T47D (cell line): ENCODE data around the gene GAST.
A peak's percentile ranks its signal among the peaks of the same experiment; 100 is the strongest.

Source experiments
- DNase-seq, 2 experiments: peaks; one replicate each; pipeline versions ENCODE4 v3.0.0 to v3.0.0-alpha.2; 2011 to 2012; ENCODE audit warnings: low read depth in 1 of 2, low spot score in 1 of 2
- JUND ChIP-seq: IDR thresholded peaks from 2 replicates; pipeline ENCODE4 v1.6.1; 2012; ENCODE audit warnings: low read depth
- in situ Hi-C: cut with HindIII; loops from 2 replicates; pipeline ENCODE4 v1.10.0; 2016; ENCODE audit warnings: low sequenced_read_pairs, low pct_unique_long_range_greater_than_20kb

GAST gene

DNA sequence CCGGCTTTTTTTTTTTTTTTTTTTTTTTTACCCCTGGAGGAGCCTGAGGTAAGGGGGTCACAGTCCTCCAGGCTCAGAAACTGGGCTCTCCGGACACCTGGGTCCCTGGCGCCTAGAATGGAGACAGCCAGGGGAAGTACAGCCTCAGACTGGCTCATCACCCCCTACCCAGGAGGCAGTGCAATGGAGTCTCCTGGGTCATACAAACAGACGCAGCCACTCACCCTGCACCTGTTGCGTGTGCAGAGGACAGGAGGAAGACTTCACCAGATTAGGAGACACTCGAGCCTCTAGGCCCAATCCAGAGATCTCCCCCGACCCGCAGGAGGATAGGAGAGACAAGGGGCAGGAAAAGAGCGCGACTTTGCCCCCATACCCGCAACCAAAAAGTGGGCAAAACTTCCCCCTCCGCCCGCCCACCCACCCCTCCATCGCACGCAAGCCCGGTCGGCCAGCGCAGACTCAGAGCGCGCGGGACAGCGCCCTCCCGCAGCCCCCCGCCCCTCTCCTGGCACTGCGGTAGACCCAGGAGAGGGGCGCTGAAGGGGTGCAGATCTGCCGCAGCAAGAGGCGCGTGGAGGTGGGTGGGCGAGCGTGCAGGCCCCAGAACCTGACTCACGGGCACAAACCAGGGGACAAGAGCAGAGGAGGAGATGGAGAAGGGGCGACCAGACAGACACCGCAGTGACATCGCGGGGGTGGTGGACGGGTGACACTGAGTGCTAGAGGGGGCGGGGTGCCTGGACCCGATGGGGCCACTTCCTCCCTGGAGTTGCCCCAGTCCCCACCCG lies 21.4 kb downstream of the GAST start:
- in situ Hi-C loops: no loop called here
- DNase-seq: no peak

DNA sequence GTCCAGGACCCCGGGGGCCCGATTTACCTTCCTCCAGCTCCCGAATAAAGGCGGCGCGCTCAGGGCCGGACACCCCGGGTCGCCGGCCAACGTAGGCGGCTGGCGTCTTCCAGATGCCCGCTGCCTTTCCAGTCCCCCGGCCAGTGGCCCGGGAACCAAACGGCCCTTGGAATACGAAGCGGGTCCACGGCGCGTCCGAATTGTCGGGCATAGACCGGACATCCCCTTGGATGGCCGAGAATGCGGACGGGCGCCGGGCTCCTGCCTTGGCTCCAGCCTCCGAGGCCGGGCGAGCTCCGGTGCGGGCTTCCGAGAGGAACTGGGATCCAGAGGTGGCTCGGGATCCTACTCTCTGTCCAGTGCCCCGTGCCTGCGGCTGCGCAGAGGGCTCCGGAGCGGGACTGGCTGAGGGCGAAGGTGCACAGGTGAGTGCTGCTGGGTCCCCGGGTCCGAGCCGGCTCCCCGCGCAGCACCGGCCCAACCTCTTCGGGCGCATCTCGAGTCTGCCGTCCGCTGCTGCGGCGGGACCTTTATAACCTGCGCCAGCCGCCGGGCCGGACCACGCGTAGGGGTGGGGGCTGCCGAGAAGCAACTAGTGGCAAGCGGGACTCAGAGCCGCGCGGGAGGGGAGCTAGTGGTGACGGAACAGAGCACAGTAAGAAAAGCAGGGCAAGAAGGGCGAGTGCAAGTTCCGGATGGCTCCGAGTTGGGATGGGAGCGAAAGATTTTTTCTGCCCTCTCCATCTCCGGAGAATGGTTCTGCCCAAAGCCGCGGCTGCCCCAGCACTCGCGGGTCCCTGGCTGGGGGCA lies 22.2 kb downstream of the GAST start, which contains the start of gene HAP1:
TSS of gene HAP1 (minus strand) at position 505 of the 810 bp plus-strand sequence. CDS start at position 496, 9 bp downstream.
- no peak for TF ChIP-seq JUND
- in situ Hi-C loops: no loop called here
- peak; percentile 83 to 90 for DNase-seq

More for the DNA sequence above, 21.4 kb downstream of the GAST start:
- no peak for TF ChIP-seq JUND

DNA sequence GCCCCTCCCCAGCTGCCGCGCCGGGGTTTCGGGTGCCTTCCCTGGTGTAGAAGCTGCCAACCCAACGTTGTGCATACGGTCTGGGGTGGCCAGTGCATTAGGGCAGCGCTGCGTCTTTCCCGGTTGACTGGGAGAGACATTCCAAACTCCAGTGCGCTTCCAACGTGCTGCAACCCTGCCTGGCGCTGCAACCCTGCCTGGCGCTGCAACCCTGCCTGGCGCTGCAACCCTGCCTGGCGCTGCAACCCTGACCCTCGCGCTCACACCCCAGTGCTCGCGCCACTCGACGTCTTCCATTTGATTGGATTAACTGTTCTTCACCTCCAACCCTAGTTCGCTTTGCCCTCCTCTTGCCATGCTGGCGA lies 22.8 kb downstream of the GAST start:
- in situ Hi-C loops: no loop called here
- TF ChIP-seq JUND: no peak
- no peak for DNase-seq

DNA sequence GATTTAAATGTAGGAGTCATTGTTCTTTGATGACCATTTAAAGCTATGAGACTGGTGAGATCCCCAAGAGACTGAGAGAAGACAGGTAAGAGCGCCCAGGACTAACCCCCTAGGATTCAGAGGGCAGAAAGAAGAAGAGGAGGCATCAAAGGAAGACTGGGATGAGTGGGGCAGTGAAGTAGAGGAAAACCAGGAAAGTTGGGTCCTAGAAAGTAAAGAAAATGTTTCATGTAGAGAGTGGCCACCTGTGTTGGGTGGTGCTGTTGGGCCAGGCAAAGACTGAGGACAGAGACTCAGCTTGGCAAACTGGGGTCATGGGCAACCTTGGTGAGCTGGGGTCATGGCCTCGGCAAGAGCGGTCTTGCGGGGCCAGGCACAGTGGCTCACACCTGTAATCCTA lies 23.6 kb downstream of the GAST start:
- TF ChIP-seq JUND: no peak
- no peak for DNase-seq
- in situ Hi-C loops: no loop called here

DNA sequence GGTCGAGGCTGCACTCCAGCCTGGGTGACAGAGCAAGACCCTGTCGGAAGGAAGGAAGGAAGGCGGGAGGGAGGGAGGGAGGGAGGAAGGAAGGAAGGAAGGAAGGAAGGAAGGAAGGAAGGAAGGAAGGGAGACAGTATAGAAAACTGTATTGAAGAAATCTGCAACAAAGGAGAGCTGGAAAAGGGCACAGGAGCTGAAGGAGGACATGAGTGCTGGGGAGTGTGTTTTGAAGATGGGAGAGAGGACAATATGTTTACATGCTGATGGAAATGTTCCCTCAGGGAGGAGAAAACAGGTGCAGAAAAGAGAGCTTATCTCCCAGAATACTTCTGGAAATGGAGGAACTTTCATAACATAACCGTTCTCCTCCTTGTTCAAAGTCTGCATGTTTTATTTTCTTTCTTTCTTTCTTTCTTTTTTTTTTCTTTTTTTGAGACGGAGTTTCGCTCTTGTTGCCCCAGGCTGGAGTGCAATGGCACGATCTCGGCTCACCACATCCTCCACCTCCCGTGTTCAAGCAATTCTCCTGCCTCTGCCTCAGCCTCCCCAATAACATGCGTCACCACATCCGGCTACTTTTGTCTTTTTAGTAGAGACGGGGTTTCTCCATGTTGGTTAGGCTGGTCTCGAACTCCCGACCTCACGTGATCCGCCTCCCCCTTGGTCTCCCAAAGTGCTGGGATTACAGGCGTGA lies 25.0 kb downstream of the GAST start:
- TF ChIP-seq JUND: no peak
- in situ Hi-C loops: no loop called here
- no peak for DNase-seq

DNA sequence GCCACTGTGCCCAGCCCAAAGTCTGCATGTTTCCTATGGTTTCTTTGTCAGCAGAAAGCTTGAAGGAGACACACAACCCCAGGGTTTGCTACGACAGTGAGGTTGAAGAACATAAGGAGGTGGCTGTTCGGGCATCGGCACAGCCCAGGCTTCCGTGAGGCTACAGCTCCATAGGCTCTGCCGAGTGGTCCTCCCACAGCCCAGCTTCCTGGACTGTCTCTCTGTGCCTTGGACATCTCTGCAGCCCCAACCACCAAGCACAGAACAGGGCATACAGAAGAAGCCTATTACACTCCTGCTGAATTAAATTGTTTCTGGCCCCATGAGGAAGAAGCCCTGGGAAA lies 25.5 kb downstream of the GAST start:
- in situ Hi-C loops: no loop called here
- DNase-seq: no peak
- no peak for TF ChIP-seq JUND

DNA sequence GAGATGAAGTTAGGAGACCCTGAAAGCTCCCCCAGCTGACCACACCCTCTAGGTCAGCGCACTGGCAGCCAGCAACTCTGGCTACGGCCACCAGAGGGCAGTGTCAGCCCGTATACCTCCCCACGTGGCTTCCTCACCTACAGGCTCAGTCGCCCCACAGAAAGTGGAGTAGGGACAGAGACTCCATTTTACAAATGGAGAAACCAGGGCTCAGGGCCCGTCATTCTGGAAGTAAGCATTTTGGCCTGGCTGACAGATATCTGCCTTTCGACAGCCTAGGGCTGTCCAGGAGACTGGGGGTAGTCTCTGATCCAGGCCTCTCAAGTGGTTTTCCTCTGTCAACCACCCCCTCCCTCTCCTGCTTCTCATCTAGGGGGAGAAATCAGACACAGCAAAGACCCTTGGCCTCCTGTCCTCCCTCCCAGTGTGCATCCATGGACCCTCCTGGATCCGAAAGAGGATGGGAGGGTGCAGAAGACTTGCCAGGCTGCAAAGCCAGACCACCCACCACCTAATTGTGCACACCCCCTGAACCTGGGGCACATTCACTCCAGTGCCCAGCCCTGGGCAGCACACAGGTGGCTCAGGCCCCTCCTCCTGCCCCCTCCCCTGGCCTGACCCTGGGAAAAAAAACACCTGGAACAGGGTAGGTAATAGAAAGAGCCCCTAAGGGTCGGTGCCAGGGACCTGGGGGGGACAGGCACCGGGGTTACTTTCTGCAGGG lies 26.1 kb downstream of the GAST start:
- TF ChIP-seq JUND: no peak
- peak; percentile 89 for DNase-seq
- in situ Hi-C loops: no loop called here

DNA sequence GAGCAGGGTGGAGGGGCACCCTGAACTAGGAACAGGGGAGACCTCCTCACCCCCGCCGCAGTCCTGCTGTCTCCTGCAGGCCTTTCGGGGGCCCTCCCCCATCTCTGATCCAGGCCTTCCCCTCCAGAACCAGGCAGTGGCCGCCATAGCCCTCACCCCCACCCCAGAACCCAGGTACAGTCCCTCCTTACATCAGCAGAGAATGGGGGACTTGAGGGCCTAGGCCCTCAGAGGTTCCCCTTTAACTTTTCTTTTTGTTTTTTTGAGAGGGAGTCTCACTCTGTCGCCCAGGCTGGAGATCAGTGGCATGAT lies 26.6 kb downstream of the GAST start:
- in situ Hi-C loops: no loop called here
- no peak for TF ChIP-seq JUND
- no peak for DNase-seq

DNA sequence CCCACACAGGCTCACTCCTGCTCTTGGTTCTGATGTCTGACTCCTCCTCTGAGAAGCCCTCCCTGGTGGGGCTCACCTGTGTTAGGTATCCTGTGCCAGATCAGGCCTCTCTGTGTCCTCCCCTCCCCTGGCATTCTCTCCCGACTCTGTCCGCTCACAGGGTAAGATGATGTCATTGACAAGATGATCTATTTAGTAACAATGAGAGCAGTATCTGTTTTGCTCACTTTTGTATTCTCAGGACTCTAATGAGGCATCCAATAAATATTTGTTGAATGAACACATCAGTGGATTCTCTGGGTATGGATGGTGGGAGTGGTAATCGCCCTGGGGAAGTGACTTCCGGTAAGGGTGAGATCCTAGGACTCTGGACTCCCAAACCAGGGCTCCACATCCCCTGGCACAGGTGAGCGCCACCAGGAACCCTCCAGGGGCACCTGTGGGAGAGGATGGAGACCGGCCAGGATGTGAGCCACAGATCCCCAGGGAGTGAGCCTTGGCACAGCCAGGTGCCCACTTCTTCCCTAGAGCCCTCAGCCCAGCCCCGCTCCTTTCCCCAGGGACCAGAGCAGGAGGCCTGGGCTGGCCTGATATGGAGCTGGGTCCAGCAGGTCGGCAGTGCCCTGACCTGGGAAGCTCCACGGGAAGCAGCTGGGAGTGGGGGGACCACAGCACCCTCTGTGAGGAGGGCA lies 27.7 kb downstream of the GAST start:
- DNase-seq: no peak
- TF ChIP-seq JUND: no peak
- in situ Hi-C loops: no loop called here

DNA sequence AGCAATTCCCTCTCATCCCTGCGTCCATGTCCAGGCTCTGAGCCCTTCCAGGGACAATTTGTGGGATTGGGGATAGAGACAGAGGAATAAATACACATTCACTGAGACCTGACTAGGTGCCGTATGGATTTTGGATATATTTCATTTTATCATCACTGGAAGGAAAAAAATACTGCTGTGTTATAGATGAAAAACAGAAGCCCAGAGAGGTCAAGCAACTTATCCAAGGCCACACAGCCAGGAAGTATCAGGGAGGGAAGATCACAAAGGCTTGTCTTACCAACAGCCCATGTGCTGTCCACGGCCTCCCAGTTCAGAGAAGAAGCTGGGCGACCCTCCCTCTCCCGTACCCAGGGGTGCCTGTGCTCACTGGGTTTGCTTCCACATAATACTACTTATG lies 28.4 kb downstream of the GAST start:
- no peak for DNase-seq
- TF ChIP-seq JUND: no peak
- in situ Hi-C loops: no loop called here

DNA sequence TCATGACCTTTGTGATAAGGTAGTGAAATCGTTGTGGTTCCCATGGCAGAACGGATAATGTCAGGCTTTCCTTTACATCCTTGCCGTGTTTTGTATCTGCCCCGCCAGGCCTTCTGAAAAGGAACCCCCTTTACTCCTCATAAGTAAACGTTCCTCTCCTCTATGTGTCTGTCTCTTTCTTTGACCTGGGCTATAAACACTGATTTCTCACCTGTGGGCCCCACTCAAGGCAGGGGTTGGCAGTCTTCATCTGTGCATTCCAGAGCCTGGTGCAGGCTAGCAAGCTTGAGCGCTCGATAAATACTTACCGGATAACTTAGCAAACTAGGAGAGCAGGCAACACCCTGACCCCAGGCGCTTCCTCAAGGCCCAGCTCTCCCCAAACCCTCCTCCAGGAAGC lies 29.6 kb downstream of the GAST start:
- DNase-seq: no peak
- no peak for TF ChIP-seq JUND
- in situ Hi-C loops: no loop called here

DNA sequence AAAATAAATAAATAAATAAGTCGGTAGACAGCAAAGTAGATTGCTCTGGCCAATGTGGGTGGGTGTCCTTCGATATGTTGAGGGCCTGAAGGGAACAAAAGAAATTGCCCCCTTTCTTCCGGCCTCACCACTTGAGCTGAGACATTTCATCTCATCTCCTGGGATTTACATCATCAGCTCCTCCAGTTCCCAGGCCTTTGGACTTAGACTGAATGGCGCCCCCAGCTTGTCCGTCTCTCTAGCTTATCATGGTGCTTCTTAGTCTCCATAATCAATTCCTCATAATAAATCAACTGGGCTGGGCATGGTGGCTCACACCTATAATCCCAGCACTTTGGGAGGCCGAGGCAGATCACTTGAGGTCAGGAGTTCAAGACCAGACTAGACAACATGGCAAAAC lies 36.1 kb downstream of the GAST start:
- DNase-seq: no peak
- in situ Hi-C loops: no loop called here

More for the DNA sequence above, 36.1 kb downstream of the GAST start:
- TF ChIP-seq JUND: no peak
